ENCODE measurements around the gene KCTD3. TPM values are rescaled to one million over a fixed set of nuclear protein-coding genes. Genes with fewer than 3 reads are reported as not detected.

Gene KCTD3
- total RNA-seq, 1 donor from 2014 or later, result 70.5 TPM

DNA sequence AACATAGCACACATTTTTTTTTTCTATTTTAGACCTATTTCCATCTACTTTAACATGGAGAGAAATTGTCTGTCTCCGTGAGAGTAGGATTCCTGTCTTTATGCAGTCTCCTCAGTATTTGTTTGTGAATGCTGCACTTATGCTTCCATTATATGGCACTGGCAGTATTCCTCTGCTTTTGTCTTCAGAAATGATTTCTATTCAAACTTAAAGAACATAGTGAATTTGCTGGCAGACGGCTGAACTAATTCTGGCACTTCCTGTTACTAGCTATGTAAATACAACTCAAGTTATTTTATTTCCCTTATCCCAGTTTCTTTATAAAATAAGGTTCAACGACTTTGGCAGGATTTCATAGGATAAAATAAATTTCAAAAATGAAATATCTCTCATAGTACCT is 45.3 kb downstream of the KCTD3 start:
- Mint-ChIP-seq H3K27me3 (no peaks in the 10 kb centered on the region), H3K27ac (no peak overlapping the region), H3K36me3 (ENCODE audit: insufficient read depth) (peaks cover 45% of the 10 kb centered on the region), H3K4me3 (ENCODE audit: low read depth) (no peak overlapping the region), H3K4me1 (ENCODE audit: low read depth) (no peaks in the 10 kb centered on the region), H3K9me3 (ENCODE audit: low read depth) (peaks cover 7% of the 10 kb centered on the region)
- DNase-seq (ENCODE audit: low spot score, unreplicated experiment), result no peak
- TF ChIP-seq, protein P1, sequence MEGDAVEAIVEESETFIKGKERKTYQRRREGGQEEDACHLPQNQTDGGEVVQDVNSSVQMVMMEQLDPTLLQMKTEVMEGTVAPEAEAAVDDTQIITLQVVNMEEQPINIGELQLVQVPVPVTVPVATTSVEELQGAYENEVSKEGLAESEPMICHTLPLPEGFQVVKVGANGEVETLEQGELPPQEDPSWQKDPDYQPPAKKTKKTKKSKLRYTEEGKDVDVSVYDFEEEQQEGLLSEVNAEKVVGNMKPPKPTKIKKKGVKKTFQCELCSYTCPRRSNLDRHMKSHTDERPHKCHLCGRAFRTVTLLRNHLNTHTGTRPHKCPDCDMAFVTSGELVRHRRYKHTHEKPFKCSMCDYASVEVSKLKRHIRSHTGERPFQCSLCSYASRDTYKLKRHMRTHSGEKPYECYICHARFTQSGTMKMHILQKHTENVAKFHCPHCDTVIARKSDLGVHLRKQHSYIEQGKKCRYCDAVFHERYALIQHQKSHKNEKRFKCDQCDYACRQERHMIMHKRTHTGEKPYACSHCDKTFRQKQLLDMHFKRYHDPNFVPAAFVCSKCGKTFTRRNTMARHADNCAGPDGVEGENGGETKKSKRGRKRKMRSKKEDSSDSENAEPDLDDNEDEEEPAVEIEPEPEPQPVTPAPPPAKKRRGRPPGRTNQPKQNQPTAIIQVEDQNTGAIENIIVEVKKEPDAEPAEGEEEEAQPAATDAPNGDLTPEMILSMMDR (IDR thresholded peaks at IDR 0.05; ENCODE audit: unreplicated experiment), result no peak

DNA sequence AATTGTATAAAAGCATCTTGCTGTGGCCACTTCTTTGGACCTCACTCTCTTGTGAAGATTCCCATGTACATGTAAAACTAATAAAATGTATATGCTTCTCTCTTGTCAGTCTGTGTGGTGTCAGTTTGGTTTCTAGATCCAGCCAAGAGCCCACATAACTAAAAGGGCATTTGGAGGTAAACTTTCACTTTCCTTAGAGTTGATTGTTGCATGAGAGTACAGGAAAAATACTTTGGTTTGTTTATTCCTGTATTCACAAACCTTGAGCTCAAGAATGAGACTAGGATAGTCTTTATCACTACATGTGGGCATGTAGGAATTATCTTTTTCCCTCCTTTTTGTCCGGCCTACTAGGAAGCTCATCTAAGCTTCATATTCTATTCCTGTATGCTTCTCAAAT is 50.9 kb downstream of the KCTD3 start:
- Mint-ChIP-seq H3K36me3 (ENCODE audit: insufficient read depth) (peaks cover 34% of the 10 kb centered on the region), H3K27ac (no peak overlapping the region), H3K4me1 (ENCODE audit: low read depth) (no peaks in the 10 kb centered on the region), H3K9me3 (ENCODE audit: low read depth) (peaks cover 7% of the 10 kb centered on the region), H3K4me3 (ENCODE audit: low read depth) (no peak overlapping the region), H3K27me3 (no peaks in the 10 kb centered on the region)
- no peak for DNase-seq (ENCODE audit: low spot score, unreplicated experiment)
- TF ChIP-seq, protein P1 (IDR thresholded peaks at IDR 0.05; ENCODE audit: unreplicated experiment), result no peak

DNA sequence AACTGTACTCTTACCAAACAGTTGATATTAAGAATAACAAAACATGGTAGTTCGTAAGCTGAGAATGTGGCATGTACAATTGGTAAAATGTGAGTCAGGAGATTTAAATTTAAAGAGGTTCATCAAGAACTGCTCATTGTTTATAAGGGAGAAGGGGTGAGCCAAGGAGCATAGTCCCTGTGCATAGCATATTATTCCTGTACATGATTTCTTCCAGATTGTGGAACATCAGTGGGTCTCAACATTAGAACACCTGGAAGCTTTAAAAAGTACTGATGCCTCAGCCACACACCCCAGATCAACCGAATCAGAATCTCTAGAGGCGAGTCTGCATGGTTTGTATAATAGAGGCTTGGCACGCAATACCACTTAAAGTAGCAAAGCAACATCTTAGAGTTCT is 56.1 kb downstream of the KCTD3 start:
- Mint-ChIP-seq H3K4me3 (ENCODE audit: low read depth) (no peak overlapping the region), H3K36me3 (ENCODE audit: insufficient read depth) (peaks cover 9% of the 10 kb centered on the region), H3K27ac (no peak overlapping the region), H3K27me3 (no peaks in the 10 kb centered on the region), H3K4me1 (ENCODE audit: low read depth) (no peaks in the 10 kb centered on the region), H3K9me3 (ENCODE audit: low read depth) (no peaks in the 10 kb centered on the region)
- no peak for DNase-seq (ENCODE audit: low spot score, unreplicated experiment)
- TF ChIP-seq, protein P1 (IDR thresholded peaks at IDR 0.05; ENCODE audit: unreplicated experiment), result no peak

DNA sequence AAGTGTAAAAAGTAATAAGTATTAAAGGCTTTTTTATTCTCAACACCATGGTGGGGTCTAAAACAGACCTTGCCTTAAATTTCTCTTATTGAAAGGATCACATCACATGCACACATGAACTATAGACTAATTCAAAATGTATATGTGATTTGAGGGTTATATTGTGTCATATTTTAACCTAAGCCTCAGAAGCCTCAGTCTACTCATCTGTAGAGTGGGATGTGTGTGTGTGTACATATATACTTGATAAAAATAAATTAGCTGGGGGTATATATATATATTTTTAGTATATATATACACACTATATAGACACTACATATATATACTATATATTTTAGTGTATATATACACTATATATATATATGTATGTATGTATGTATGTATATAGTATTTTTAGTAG is 58.8 kb downstream of the KCTD3 start:
- TF ChIP-seq, protein P1 (IDR thresholded peaks at IDR 0.05; ENCODE audit: unreplicated experiment), result no peak
- Mint-ChIP-seq H3K27me3 (no peaks in the 10 kb centered on the region), H3K4me3 (ENCODE audit: low read depth) (no peak overlapping the region), H3K27ac (no peak overlapping the region), H3K36me3 (ENCODE audit: insufficient read depth) (peaks cover under 1% of the 10 kb centered on the region), H3K9me3 (ENCODE audit: low read depth) (no peaks in the 10 kb centered on the region), H3K4me1 (ENCODE audit: low read depth) (no peaks in the 10 kb centered on the region)
- no peak for DNase-seq (ENCODE audit: low spot score, unreplicated experiment)

DNA sequence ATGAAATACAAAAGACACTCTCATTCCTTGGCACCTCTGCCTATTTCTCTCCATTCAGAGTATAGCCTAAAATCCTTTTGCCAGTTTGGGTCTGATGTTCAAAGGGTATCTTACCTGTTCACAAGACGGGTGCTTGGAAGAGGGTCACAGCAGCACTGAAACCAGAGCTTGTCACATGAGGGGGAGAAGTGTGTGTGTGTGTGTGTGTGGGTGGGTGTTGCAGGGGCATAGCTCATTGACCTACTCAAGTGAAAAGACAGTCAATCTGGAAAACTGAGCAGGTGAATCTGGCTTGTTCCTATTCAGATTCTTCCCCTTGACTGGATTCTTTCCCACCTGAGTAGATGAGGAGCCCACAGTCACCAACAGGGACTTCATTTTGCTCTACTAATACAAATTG is 63.9 kb downstream of the KCTD3 start:
- peaks cover 8% of the 10 kb centered on the region for H3K27me3 Mint-ChIP-seq
- TF ChIP-seq, protein P1 (IDR thresholded peaks at IDR 0.05; ENCODE audit: unreplicated experiment), result no peak
- H3K27ac Mint-ChIP-seq, result no peak overlapping the region
- no peak overlapping the region for H3K4me3 Mint-ChIP-seq (ENCODE audit: low read depth)
- DNase-seq (ENCODE audit: low spot score, unreplicated experiment), result no peak
- peaks cover 9% of the 10 kb centered on the region for H3K4me1 Mint-ChIP-seq (ENCODE audit: low read depth)
- H3K9me3 Mint-ChIP-seq (ENCODE audit: low read depth), result no peaks in the 10 kb centered on the region
- no peaks in the 10 kb centered on the region for H3K36me3 Mint-ChIP-seq (ENCODE audit: insufficient read depth)
